ENCODE measurements around the gene CSNK1G1.

DNA sequence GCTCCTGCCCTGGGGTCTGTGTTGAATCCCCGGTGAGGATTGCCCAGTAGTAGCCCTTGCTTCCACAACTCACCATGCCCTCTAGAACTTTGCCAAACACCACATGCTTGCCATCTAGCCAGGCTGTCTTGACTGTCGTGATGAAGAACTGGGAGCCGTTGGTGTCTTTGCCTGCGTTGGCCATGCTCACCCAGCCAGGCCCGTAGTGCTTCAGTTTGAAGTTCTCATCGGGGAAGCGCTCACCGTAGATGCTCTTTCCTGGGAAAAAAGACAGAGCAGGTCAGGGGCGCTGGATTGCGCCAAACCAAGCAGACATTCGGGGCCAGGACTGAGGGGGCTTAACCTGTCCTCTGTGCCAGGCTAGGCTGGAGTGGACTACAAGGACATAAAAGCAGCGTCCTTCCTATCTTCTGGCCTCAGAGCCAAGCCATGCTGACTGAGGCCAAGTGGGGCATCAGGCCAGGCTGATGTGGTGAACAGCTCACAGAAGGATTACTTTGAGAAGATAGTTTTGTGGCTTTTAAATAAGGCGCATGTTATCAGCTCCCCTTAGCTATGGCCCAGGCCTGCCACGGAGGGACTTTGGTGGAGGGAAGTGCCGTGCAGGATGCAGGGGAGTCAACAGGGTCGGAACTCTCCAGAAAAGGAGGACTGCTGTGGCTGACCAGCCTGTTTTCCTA, 199.2 kb downstream of the CSNK1G1 start:
- TF ChIP-seq, protein P1, sequence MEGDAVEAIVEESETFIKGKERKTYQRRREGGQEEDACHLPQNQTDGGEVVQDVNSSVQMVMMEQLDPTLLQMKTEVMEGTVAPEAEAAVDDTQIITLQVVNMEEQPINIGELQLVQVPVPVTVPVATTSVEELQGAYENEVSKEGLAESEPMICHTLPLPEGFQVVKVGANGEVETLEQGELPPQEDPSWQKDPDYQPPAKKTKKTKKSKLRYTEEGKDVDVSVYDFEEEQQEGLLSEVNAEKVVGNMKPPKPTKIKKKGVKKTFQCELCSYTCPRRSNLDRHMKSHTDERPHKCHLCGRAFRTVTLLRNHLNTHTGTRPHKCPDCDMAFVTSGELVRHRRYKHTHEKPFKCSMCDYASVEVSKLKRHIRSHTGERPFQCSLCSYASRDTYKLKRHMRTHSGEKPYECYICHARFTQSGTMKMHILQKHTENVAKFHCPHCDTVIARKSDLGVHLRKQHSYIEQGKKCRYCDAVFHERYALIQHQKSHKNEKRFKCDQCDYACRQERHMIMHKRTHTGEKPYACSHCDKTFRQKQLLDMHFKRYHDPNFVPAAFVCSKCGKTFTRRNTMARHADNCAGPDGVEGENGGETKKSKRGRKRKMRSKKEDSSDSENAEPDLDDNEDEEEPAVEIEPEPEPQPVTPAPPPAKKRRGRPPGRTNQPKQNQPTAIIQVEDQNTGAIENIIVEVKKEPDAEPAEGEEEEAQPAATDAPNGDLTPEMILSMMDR (IDR thresholded peaks at IDR 0.05), result no peak
- no peak for TF ChIP-seq POLR2AphosphoS5 (IDR thresholded peaks at IDR 0.05; ENCODE audit: low read depth, low read length)

Data from SK-N-SH (cell line).